UCSD-AML1 (cell line): Measurements from ENCODE around the gene RASGRP4.
"Not testable (repeated sequence)": the region's sequence is repeated elsewhere in the genome, so short reads cannot be mapped to it uniquely, and the experiment has no call there.

ENCODE experiments used
- DNase-seq: peaks from one replicate; lab custom pipeline; 2025; ENCODE audit not compliant: unreplicated experiment; lab: John Stamatoyannopoulos, UW

RASGRP4 gene

GRCh38 chr19:38417544-38418506 is 8.2 kb downstream of the RASGRP4 start:
- DNase-seq: peak; percentile 76

GRCh38 chr19:38417146-38417543 is 8.9 kb downstream of the RASGRP4 start:
- no peak for DNase-seq

GRCh38 chr19:38413416-38413815 is 12.6 kb downstream of the RASGRP4 start:
- DNase-seq: no peak

- DNase-seq: no peak
These were observed 13.1 kb downstream of the RASGRP4 start for GRCh38 chr19:38412961-38413360.

GRCh38 chr19:38412491-38412890 is 13.5 kb downstream of the RASGRP4 start:
- no peak for DNase-seq

GRCh38 chr19:38411898-38412297 is 14.1 kb downstream of the RASGRP4 start:
- not testable (repeated sequence) for DNase-seq

- no peak for DNase-seq
These were observed 14.8 kb downstream of the RASGRP4 start for GRCh38 chr19:38411041-38411712.

GRCh38 chr19:38410407-38410806 is 15.6 kb downstream of the RASGRP4 start:
- DNase-seq: not testable (repeated sequence)

- DNase-seq: no peak
These were observed 16.3 kb downstream of the RASGRP4 start for GRCh38 chr19:38409631-38410133.

- no peak for DNase-seq
These were observed 20.7 kb downstream of the RASGRP4 start for GRCh38 chr19:38405276-38405675.

GRCh38 chr19:38404858-38405257 is 21.2 kb downstream of the RASGRP4 start:
- no peak for DNase-seq

- DNase-seq: peak; percentile 98
These were observed 22.9 kb downstream of the RASGRP4 start, which contains the start of gene FAM98C for GRCh38 chr19:38402967-38403674. Gene FAM98C, plus strand, starts transcription at chr19:38403093. Its CDS starts 61 bp downstream, at chr19:38403154.

- no peak for DNase-seq
These were observed 23.4 kb downstream of the RASGRP4 start for GRCh38 chr19:38402623-38402966.

- DNase-seq: no peak
These were observed 24.9 kb downstream of the RASGRP4 start for GRCh38 chr19:38401148-38401547.

- no peak for DNase-seq
These were observed 25.7 kb downstream of the RASGRP4 start for GRCh38 chr19:38400361-38400760.

- no peak for DNase-seq
These were observed 26.5 kb downstream of the RASGRP4 start for GRCh38 chr19:38399537-38399936.

- DNase-seq: no peak
These were observed 26.9 kb downstream of the RASGRP4 start for GRCh38 chr19:38399081-38399480.

- DNase-seq: no peak
These were observed 30.5 kb downstream of the RASGRP4 start for GRCh38 chr19:38395381-38396114.

- DNase-seq: no peak
These were observed 31.5 kb downstream of the RASGRP4 start for GRCh38 chr19:38394488-38394887.

GRCh38 chr19:38392707-38393308 is 33.2 kb downstream of the RASGRP4 start:
- DNase-seq: no peak
